PC-9 (cell line): ENCODE results near the gene DPYD. TPM values are rescaled to one million over a fixed set of nuclear protein-coding genes. Genes with fewer than 3 reads are reported as not detected.

Source experiments
- BruUV-seq: library from RNA; stranded (reverse); fragments of 400-500 nt; replicated peaks from 2 replicates; lab custom pipeline; 2021; lab: Mats Ljungman, UMichigan
- CTCF ChIA-PET: fragments of 300-600 bp; sonication (Branson Sonifier 250); formaldehyde crosslinking; loops from one replicate; lab custom pipeline; 2022; ENCODE audit warnings: antibody characterized with exemption; lab: Charles Lee
- POLR2A ChIA-PET: fragments of 300-600 bp; sonication (Branson Sonifier 250); formaldehyde crosslinking; loops from one replicate; lab custom pipeline; 2022; ENCODE audit warnings: antibody characterized with exemption; ENCODE audit not compliant: unreplicated experiment; lab: Charles Lee
- DNase-seq, 2 experiments: peaks; one replicate each; pipeline versions ENCODE4 v3.0.0 to v3.0.0-alpha.2; 2015 to 2022; ENCODE audit warnings: mixed read lengths in 1 of 2
- H2AFZ ChIP-seq: fragments of 200-600 bp; sonication (generic); 2 replicates; pipeline ENCODE4 v1.8.1; 2017; ENCODE audit warnings: antibody characterized with exemption
- H3F3A ChIP-seq: fragments of 200-600 bp; sonication (generic); 2 replicates; pipeline ENCODE4 v1.8.1; 2017; ENCODE audit warnings: antibody characterized with exemption, mild to moderate bottlenecking, low read depth; ENCODE audit not compliant: insufficient read depth
- H3K27ac ChIP-seq: fragments of 200-600 bp; sonication (generic); 2 replicates; pipeline ENCODE4 v1.6.1; 2016; ENCODE audit warnings: mixed run types
- H3K27me3 ChIP-seq: fragments of 200-600 bp; sonication (generic); 2 replicates; pipeline ENCODE4 v1.6.1; 2016; ENCODE audit warnings: low read depth, mixed run types; ENCODE audit not compliant: insufficient read depth
- H3K36me3 ChIP-seq: fragments of 200-600 bp; sonication (generic); 2 replicates; pipeline ENCODE4 v1.6.1; 2016; ENCODE audit warnings: low read depth, mixed run types
- H3K4me1 ChIP-seq: fragments of 200-600 bp; sonication (generic); replicated peaks from 2 replicates; pipeline ENCODE4 v1.6.1; 2016; ENCODE audit warnings: mixed run types; ENCODE audit not compliant: insufficient read depth
- H3K4me2 ChIP-seq: fragments of 200-600 bp; sonication (generic); 2 replicates; pipeline ENCODE4 v1.6.1; 2017; ENCODE audit warnings: mixed run types
- H3K4me3 ChIP-seq: fragments of 200-600 bp; sonication (generic); 2 replicates; pipeline ENCODE4 v1.6.1; 2016; ENCODE audit warnings: mixed run types
- H3K79me2 ChIP-seq: fragments of 200-600 bp; sonication (generic); 2 replicates; pipeline ENCODE4 v1.6.1; 2017; ENCODE audit warnings: low read depth, mixed run types
- H3K9me2 ChIP-seq: fragments of 200-600 bp; sonication (generic); 2 replicates; pipeline ENCODE4 v1.8.1; 2017; ENCODE audit warnings: mild to moderate bottlenecking; ENCODE audit not compliant: insufficient read depth
- H3K9me3 ChIP-seq: fragments of 200-600 bp; sonication (generic); 2 replicates; pipeline ENCODE4 v1.8.1; 2016; ENCODE audit warnings: low read depth; ENCODE audit not compliant: insufficient read depth
- H4K20me1 ChIP-seq: fragments of 200-600 bp; sonication (generic); 2 replicates; pipeline ENCODE4 v1.8.1; 2017; ENCODE audit not compliant: insufficient read depth
- CTCF ChIP-seq: fragments of 200-600 bp; sonication (generic); conservative IDR thresholded peaks from 2 replicates; pipeline ENCODE4 v1.6.1; 2017; ENCODE audit warnings: mixed run types, antibody characterized with exemption, mild to moderate bottlenecking, moderate library complexity
- EZH2 ChIP-seq: fragments of 200-600 bp; sonication (generic); IDR thresholded peaks from 2 replicates; pipeline ENCODE4 v1.8.0; 2017; ENCODE audit warnings: antibody characterized with exemption, low read depth
- intact Hi-C: fragments of 100-400 bp; cut with micrococcal nuclease; formaldehyde crosslinking; loops from one replicate; pipeline ENCODE4 v1.10.0; 2022; ENCODE audit not compliant: unreplicated experiment
- total RNA-seq: library from RNA; stranded (reverse); gene quantifications from 2 replicates; pipeline ENCODE4 v1.2.3, GENCODE V29; 2021

DPYD gene
- total RNA-seq, 1 experiment from 2014 or later: 24.1 TPM

- Histone ChIP-seq H2AFZ (no peak overlapping the region), H3F3A (no peaks in the 10 kb centered on the region), H3K4me3 (no peak overlapping the region), H3K4me2 (no peak overlapping the region), H3K27me3 (no peaks in the 10 kb centered on the region), H3K79me2 (no peaks in the 10 kb centered on the region), H3K4me1 (0 out of 2 replicates have a peak, but pooled peaks cover 9% of the 10 kb centered on the region), H3K27ac (no peak overlapping the region), H3K36me3 (no peaks in the 10 kb centered on the region), H3K9me3 (no peaks in the 10 kb centered on the region), H4K20me1 (no peaks in the 10 kb centered on the region), H3K9me2 (no peaks in the 10 kb centered on the region)
- POLR2A ChIA-PET: no interaction called here
- no TSS peak for BruUV-seq
- DNase-seq: no peak
- CTCF ChIA-PET: no interaction called here
- intact Hi-C loops: no loop called here
- TF ChIP-seq CTCF (no peak), EZH2 (no peak)
Measured at GRCh38 chr1:97170300-97170699, 750.5 kb downstream of the DPYD start.

- no peaks in the 10 kb centered on the region for H3F3A ChIP-seq
- intact Hi-C loops: no loop called here
- CTCF ChIA-PET: no interaction called here
- DNase-seq: no peak
- no peak overlapping the region for H3K4me2 ChIP-seq
- no peaks in the 10 kb centered on the region for H3K4me1 ChIP-seq
- H3K36me3 ChIP-seq: no peaks in the 10 kb centered on the region
- H4K20me1 ChIP-seq: no peaks in the 10 kb centered on the region
- POLR2A ChIA-PET: no interaction called here
- H3K27me3 ChIP-seq: no peaks in the 10 kb centered on the region
- no peak overlapping the region for H3K4me3 ChIP-seq
- H3K79me2 ChIP-seq: no peaks in the 10 kb centered on the region
- no TSS peak for BruUV-seq
- no peak overlapping the region for H2AFZ ChIP-seq
- H3K9me2 ChIP-seq: no peaks in the 10 kb centered on the region
- TF ChIP-seq CTCF (no peak), EZH2 (no peak)
- H3K27ac ChIP-seq: no peak overlapping the region
- no peaks in the 10 kb centered on the region for H3K9me3 ChIP-seq
Measured at GRCh38 chr1:97168056-97168455, 752.8 kb downstream of the DPYD start.

GRCh38 chr1:97167246-97167645 lies 753.6 kb downstream of the DPYD start:
- no peaks in the 10 kb centered on the region for H3K79me2 ChIP-seq
- H3K4me2 ChIP-seq: no peak overlapping the region
- H2AFZ ChIP-seq: no peak overlapping the region
- H3K36me3 ChIP-seq: no peaks in the 10 kb centered on the region
- DNase-seq: no peak
- no peaks in the 10 kb centered on the region for H3K4me1 ChIP-seq
- no peaks in the 10 kb centered on the region for H4K20me1 ChIP-seq
- H3K9me2 ChIP-seq: no peaks in the 10 kb centered on the region
- no peaks in the 10 kb centered on the region for H3K27me3 ChIP-seq
- no peak overlapping the region for H3K27ac ChIP-seq
- CTCF ChIA-PET: no interaction called here
- H3F3A ChIP-seq: no peaks in the 10 kb centered on the region
- intact Hi-C loops: no loop called here
- H3K9me3 ChIP-seq: no peaks in the 10 kb centered on the region
- BruUV-seq: no TSS peak
- POLR2A ChIA-PET: no interaction called here
- no peak overlapping the region for H3K4me3 ChIP-seq
- TF ChIP-seq EZH2: no peak
- TF ChIP-seq CTCF: no peak
